K562 (cell line): ENCODE measurements around the gene SEMA6B. TPM values are rescaled to one million over a fixed set of nuclear protein-coding genes. Genes with fewer than 3 reads are reported as not detected.

Experiments used
- CXXC5 ChIP-seq: fragments of 250-450 bp; sonication (Bioruptor Pico); IDR thresholded peaks from 2 replicates; pipeline ENCODE4 v1.8.0; 2022; ENCODE audit warnings: inconsistent platforms, mild to moderate bottlenecking, moderate library complexity
- HDAC2 ChIP-seq: fragments of 450-650 bp; IDR thresholded peaks from 2 replicates; pipeline ENCODE4 v1.6.1; 2016; ENCODE audit warnings: mild to moderate bottlenecking
- NR2C2 ChIP-seq, 2 experiments: fragments of 200-800 bp in 1 of 2; sonication (Bioruptor generic) in 1 of 2; sonication (generic) in 1 of 2; formaldehyde crosslinking in 1 of 2; IDR thresholded peaks; 2 replicates each; pipeline versions ENCODE4 v1.6.1 to v1.8.0; 2016 to 2022; ENCODE audit warnings: mild to moderate bottlenecking in 1 of 2, missing compliant biosample characterization in 1 of 2, missing genetic modification characterization in 1 of 2, missing genetic modification reagents in 1 of 2
- PHF20 ChIP-seq: fragments of 450-650 bp; IDR thresholded peaks from 2 replicates; pipeline ENCODE4 v1.6.1; 2018; ENCODE audit not compliant: partially characterized antibody
- POLR2AphosphoS5 ChIP-seq: IDR thresholded peaks from 2 replicates; pipeline ENCODE4 v1.6.1; 2011; ENCODE audit warnings: mild to moderate bottlenecking, low read depth, low read length, moderate library complexity; ENCODE audit not compliant: control insufficient read depth, insufficient read depth
- TAF1 ChIP-seq: IDR thresholded peaks from 2 replicates; pipeline ENCODE4 v1.6.1; 2011; ENCODE audit warnings: mild to moderate bottlenecking, low read length, moderate library complexity; ENCODE audit not compliant: insufficient read depth, control insufficient read depth, severe bottlenecking; ENCODE audit errors: extremely low read depth
- TFE3 ChIP-seq: fragments of 450-650 bp; formaldehyde crosslinking; IDR thresholded peaks from 2 replicates; pipeline ENCODE4 v1.4.0; 2020; ENCODE audit warnings: mild to moderate bottlenecking, mixed read lengths
- VEZF1 ChIP-seq: fragments of 200-800 bp; sonication (Bioruptor generic); IDR thresholded peaks from 2 replicates; pipeline ENCODE4 v1.6.1; 2017; ENCODE audit warnings: missing genetic modification characterization, missing compliant biosample characterization
- ZBTB1 ChIP-seq: sonication (generic); formaldehyde crosslinking; IDR thresholded peaks from 2 replicates; pipeline ENCODE4 v1.8.1; 2023; ENCODE audit warnings: missing genetic modification reagents, low read depth, mild to moderate bottlenecking, borderline replicate concordance
- ZBTB40 ChIP-seq, 2 experiments: fragments of 450-650 bp in 1 of 2; sonication (generic) in 1 of 2; formaldehyde crosslinking in 1 of 2; IDR thresholded peaks; 2 replicates each; pipeline versions ENCODE4 v1.7.1 to v1.9.0; 2016 to 2022; ENCODE audit warnings: inconsistent platforms in 1 of 2, mild to moderate bottlenecking in 1 of 2, missing genetic modification reagents in 1 of 2
- ZNF699 ChIP-seq: fragments of 250-450 bp; sonication (Bioruptor Pico); IDR thresholded peaks from 2 replicates; pipeline ENCODE4 v1.8.0; 2021; ENCODE audit warnings: mild to moderate bottlenecking, moderate library complexity; ENCODE audit not compliant: insufficient replicate concordance
- ZNF766 ChIP-seq: fragments of 200-800 bp; sonication (Bioruptor generic); conservative IDR thresholded peaks from 2 replicates; pipeline ENCODE4 v1.6.1; 2016; ENCODE audit warnings: missing genetic modification characterization, missing compliant biosample characterization
- polyA plus RNA-seq, 8 experiments: library from polyadenylated mRNA; depleted of rRNA in 4 of 8; stranded (reverse) in 5 of 8; unstranded in 3 of 8; fragments of >200 nt; fragmentation: Nextera tagmentation in 2 of 8; fragmentation: Illumina TruSeq in 1 of 8; extraction: Ambion mirVana in 2 of 8; extraction: Trizol in 1 of 8; gene quantifications; 2 replicates each; pipeline versions ENCODE4 v1.2.1 to v1.2.3, GENCODE V29; 2011 to 2014; ENCODE audit warnings: inconsistent platforms in 1 of 8, missing spikeins in 1 of 8
- total RNA-seq, 7 experiments: library from RNA; depleted of rRNA in 6 of 7; stranded (reverse); fragments of >200 nt in 6 of 7; fragmentation: Illumina TruSeq in 2 of 7; extraction: Trizol in 2 of 7; gene quantifications; 2 replicates each; pipeline versions ENCODE4 v1.2.1 to v1.2.3, GENCODE V29; 2011 to 2021; ENCODE audit warnings: low replicate concordance in 1 of 7

SEMA6B gene
- total and polyA plus RNA-seq, 9 of the 15 experiments (the other 6 are each of a cell fraction or from before 2014, with no cell fraction given): 0.65 to 4.6 (median 2.5) TPM; not detected in 2

GRCh38 chr19:4557971-4558941 lies 1.2 kb downstream of the SEMA6B start (continued):
- TF ChIP-seq ZNF699 (no peak), CXXC5 (no peak), TAF1 (no peak), NR2C2 (CRISPR knock-in tag; IDR thresholded peaks at IDR 0.05) (peak; percentile 23; the same call in 1 of the 2 replicates), NR2C2 (tag; IDR thresholded peaks at IDR 0.05) (no peak), VEZF1 (CRISPR knock-in tag) (no peak; the same call in 1 of the 2 replicates), POLR2AphosphoS5 (no peak), PHF20 (no peak), ZBTB40 (IDR thresholded peaks at IDR 0.05) (no peak), ZBTB40 (CRISPR knock-in tag; IDR thresholded peaks at IDR 0.05) (no peak), TFE3 (CRISPR knock-in tag) (no peak), ZNF766 (CRISPR knock-in tag) (no peak), HDAC2 (0 out of 2 replicates have a peak, but pooled peaks have one; percentile 3), ZBTB1 (CRISPR knock-in tag) (no peak)
